HG02970 (cell line): ENCODE measurements around the gene NAGS.
"Not testable (repeated sequence)": the region's sequence is repeated elsewhere in the genome, so short reads cannot be mapped to it uniquely, and the experiment has no call there.

Experiments used
- ATAC-seq: cut with Tn5 transposase; IDR thresholded peaks from one replicate; pipeline ENCODE4 v1.9.1; 2021; ENCODE audit warnings: mild to moderate bottlenecking, moderate library complexity, moderate number of reproducible peaks; ENCODE audit not compliant: unreplicated experiment, low FRiP score

Gene NAGS

DNA sequence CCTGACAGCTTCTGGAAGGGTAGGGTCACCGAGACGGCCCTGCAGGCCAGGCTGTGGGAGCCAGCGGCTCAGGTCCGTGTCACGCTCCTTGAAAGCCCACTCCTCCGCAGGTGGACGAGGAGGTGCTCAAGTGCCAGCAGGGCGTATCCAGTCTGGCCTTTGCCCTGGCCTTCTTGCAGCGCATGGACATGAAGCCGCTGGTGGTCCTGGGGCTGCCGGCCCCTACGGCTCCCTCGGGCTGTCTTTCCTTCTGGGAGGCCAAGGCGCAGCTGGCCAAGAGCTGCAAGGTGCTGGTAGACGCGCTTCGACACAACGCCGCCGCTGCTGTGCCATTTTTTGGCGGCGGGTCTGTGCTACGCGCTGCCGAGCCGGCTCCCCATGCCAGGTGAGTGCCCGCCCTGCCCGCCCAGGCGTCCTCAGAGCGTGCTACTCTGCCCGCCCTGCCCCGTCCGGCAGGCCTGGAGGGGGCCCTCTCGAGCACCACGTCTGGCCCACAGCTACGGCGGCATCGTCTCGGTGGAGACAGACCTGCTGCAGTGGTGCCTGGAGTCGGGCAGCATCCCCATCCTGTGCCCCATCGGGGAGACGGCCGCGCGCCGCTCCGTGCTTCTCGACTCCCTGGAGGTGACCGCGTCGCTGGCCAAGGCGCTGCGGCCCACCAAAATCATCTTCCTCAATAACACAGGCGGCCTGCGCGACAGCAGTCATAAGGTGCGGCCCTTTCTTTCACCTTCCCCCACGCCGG is 1.3 kb downstream of the NAGS start:
- ATAC-seq = no peak

DNA sequence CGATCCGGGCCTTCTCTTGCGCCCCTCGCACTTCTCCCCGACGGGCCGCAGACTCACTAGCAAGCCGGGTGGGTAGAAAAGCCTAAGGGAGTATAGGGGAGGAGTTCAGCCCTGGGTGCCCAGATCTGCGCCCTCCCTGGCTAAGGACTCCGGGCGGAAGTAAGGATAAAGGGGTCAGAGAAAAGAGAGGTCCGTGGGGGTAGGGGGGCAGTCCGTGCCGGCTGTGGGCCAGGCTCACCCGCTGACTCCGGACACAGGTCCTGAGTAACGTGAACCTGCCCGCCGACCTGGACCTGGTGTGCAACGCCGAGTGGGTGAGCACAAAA is 1.8 kb downstream of the NAGS start:
- ATAC-seq = peak; percentile 10

DNA sequence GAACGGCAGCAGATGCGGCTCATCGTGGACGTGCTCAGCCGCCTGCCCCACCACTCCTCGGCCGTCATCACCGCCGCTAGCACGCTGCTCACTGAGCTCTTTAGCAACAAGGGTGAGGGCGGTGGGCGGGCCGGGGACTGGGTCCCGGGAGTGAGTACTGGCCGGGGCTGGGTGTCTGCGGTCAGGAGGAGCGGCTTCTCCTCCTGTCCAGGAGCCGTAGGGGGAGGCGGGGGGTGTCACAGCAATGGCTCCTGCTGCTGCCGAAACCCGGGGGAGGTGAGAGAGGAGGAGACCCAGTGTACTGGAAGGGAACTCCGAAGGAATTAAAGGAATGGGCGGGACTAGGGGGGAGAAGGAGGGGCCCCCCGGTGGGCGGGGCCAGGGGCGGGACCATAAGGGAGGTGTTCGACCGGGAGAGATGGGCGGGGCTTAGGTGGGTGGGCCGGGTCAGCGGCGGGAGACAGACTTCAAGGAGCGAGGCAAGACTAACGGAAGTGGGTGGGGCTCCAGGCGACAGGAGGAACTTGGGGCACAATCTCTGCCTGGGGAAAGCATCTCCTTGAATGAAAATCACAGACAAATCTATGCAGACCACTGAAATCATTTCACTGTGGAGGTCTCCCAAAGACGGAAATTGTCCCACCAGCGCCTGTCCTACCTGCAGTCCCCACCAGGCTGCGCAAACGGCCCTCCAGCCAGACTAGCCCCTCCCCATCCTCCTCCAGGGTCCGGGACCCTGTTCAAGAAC is 2.4 kb downstream of the NAGS start:
- peak; percentile 62 for ATAC-seq

DNA sequence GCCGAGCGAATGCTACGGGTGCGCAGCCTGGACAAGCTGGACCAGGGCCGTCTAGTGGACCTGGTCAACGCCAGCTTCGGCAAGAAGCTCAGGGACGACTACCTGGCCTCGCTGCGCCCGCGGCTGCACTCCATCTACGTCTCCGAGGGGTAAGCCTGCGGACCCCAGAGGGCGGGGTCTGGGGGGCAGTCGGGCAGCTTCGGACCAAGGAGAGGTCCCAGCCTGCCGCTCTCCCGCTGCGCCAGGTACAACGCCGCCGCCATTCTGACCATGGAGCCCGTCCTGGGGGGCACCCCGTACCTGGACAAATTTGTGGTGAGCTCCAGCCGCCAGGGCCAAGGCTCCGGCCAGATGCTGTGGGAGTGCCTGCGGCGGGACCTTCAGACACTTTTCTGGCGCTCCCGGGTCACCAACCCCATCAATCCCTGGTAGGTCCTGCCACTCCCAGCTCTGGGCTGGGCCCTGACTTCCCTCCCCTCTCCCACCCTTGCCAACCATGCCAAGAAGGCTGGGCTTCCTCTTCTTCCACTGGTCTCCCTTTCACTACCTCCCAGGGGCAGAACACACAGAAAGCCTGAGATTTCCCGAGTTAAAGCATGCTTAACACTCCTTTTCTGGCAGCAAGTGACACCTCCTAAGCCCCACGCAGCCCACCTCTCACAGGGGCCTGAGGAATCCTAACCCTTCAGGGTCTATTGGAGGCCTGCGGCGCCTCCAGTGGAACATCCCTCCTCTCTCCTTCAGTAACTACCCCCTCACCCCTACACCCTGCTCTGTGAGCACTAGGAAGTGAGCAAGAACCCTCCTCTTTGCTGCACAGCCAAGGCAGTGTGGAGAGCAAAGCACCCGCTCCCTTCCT is 3.2 kb downstream of the NAGS start:
- ATAC-seq = no peak

DNA sequence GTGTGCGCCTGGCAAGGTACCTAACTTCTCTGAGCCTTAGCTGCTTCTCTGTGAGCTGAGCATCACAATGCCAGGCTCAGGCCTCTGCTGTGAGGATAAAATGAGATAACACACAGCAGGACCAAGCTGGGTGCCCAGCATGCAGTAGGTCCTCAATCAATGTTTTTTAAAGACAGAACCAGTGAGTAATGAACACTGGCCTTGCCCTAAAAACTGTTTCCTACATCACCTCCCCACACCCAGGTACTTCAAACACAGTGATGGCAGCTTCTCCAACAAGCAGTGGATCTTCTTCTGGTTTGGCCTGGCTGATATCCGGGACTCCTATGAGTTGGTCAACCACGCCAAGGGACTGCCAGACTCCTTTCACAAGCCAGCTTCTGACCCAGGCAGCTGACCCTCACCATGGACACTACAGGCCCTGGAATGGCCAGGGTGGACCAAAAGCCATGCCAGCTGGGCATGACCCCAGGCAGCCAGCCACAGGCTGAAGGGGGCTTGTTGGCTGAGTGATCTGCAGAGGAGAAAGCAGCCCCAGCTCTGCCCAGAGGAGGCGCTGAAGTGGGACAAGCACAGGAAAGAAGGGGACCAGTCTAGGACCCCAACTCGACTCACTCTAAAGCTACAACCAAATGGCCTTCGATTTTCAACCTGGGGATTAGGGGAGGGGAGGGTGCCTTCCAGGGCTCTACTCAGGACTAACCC is 3.9 kb downstream of the NAGS start:
- no peak for ATAC-seq

DNA sequence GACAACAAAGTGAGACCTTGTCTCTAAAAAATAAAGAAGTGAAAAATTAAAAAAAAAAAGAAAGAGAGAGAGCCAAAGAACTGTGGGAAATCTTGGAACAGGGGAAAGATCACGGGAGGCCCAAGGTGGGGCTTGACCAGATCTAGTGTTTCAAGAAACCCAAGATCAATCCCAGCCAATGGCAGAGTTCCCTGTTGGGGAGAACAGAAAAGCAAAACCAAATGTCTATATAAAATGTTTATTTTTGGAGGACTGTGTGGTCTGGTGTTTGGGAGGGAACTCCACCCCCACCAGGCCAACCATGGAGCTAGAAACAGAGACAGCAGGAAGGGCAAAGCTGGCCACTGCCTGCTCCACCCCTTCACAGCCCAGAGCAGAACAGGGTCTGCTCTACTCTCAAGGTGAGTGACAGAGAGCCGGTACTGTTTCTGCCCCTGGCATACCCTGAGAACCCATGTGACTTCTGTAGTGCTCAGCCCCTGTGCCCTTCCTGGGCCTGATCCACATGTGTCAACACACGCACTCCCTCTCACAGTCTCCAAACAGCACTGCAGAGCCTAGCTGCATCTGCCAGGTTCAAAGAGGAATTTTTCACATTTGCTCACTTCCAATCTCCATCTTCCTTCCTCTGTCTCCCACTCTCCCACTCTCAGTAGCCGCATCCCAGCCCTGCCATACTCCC is 6.7 kb downstream of the NAGS start:
- no peak for ATAC-seq

DNA sequence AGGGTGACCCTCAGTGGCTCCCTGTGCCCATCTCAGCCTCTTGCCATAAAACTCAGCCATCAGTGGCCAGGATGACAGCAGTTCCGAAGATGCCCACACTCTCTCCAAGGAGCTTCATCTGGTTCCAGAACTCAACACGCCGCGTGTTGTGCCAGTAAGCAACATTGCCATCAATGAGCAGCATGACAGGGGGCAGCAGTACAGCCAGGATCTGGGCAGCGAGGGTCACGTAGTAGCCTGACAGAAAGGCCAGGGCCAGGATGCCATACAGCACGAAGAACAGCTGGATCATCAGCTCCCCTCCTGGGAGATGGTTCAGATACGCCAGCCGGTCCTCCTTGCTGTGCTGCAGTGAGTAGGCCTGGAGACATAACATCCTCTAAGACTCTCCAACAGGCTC is 7.5 kb downstream of the NAGS start:
- ATAC-seq = no peak

DNA sequence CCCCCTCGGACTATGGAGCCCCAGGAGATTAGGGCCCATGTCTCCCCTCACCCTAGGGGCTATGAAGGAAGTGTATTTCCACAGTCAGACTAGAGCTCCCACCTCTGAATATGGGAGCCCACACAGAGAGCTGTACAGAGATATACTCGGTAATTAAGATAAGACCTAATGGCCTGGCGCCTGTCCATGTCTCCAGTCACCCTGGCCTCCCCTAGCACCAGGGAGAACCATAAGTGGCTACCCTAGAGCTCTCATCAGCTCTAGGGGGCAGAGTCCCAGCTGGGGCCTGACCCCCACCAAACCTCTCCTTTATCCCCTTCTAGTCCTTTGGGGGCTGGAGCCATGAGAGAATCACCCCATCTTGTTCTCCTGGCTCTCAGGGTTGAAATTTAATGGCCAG is 8.0 kb downstream of the NAGS start:
- ATAC-seq = no peak

DNA sequence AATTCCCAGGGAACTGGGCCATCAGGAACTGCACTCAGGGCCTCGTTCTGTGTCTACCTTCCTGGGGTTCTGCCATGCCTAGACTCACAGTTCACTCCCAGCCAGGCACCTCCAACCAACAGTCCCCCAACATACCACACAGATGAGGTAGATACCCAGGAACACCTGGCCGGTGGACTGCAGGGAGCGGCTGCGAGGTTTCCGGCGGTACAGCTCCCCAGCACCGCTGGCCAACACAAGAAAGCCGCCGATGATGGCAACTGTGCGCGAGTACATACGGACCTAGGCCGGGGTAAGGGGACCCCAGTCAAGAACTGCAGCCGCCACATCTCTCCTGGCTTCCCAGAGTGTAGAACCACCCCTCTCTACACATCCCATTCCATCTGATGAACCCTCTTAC is 8.5 kb downstream of the NAGS start:
- ATAC-seq = no peak

DNA sequence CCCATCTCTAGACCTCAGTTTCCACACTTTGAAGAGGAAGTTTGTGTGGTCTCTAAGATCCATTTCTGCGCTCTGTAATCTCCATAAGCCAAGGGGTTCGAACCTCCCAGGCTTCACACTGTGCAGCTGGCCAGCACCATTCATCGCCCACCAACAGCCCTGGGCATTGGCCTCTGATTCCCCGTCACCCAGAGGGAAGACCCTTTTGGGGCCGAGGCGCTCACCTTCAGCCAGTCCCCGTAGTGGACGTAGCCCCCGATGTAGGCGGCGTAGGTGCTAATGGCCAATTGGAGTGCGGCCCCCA is 9.7 kb downstream of the NAGS start:
- no peak for ATAC-seq

DNA sequence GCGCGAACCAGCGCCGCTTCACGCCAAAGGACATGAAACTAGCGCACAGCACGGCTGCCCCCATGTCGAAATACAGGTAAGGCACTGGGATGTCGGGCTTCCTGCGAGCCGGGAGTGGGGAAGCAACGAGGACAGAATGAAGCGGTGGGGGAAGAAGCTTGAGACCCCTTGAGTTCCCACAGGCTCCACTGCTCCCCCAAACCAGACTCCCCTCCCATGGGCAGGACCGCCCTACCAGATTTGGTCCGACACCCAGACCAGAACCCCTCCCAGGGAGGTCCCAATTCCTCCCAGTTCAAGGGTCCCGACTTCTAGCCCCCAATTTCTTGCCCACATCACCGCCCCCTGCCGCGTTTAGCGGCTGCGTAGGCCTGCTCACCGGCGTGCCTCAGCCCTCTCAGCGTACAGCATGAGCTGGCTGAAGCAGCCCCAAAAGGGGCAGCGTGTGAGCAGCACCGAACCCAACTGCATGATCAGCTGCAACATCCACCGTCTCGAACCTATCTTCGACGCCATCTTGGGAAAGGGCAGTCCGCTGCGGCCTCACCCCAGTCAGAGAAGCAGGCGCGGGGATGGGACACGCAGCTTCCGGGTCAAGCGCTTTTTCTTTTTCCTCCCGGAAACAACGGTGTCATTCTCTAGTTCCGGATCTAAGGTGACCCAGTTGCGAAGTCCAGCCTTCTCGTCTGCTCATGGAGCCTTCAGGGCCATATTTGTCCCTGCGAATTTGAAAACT is 10.2 kb downstream of the NAGS start, which contains the start of gene TMEM101:
TMEM101 (minus strand) TSS at position 527 of the 736 bp plus-strand sequence; CDS start at position 516, 11 bp downstream.
- ATAC-seq = peak; percentile 87

DNA sequence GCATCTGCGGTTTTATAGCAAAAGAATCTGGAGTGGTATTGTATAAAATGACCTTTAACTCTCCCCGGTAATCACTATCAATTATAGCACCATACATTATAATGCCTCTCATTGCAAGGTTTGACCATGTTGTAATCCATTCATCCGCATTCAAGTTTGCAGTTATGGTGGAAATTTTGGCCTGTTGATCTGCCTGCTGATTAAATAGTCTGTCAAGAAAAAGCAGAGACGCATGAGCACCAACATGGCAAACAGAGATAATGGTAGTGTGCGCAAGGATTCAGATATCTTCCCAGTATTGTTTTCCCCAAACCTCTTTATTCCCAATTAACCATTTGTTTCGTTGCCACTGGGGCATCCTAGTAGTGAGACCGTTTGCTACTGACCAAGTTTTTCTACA is 16.8 kb downstream of the NAGS start:
- ATAC-seq = not testable (repeated sequence)

DNA sequence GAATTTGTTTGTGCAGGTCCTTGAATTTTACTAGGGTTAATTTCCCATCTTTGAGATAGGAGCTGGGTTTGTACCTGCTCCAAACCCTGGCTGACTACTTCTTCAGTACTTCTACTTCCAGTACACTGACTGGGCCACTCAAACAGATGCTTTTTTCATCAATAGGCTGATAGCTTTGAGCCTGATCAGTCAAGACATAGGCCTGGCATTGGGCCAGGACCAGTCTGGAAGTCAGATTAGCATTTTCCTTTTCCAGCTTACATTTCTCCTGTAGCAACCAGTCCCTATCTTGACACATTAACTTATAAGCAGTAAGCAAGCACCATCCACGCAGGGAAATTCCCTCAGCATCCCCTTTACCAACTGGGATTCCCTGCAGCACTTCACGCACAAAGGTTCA is 17.8 kb downstream of the NAGS start:
- no peak for ATAC-seq

DNA sequence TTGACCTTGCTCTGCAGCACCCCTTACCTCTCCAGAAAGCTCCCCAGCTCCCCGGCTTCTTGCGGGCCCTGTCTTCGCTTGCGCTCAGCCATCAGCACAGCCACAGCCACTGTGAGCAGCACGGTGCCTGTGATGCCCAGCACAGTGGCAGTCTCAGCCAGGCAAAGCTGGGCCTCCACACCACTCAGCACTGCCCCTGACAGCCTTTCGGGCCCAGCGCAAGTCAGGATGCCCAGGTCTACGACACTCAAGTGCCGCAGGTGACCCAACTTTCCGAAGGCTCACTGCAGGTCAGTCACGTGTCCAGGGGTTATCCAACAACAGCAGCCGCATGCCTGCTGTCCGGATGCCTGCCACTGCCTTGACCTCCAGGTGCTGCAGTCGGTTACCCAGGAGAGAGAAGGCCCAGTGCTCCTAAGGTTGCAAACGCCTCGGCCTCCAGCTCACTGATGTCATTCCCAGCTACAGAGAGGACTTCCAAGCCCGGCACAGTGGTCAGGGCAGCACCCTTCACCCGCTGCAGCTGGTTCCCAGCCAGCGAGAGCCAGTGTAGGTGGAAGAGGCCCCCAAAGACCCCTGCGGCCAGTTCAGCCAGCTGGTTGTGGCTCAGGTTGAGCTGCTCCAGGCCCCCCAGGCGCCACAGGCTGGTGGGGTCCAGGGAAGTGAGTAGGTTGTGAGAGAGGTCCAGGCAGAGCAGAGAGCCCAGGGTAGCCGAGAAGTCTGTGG is 19.3 kb downstream of the NAGS start:
- no peak for ATAC-seq

DNA sequence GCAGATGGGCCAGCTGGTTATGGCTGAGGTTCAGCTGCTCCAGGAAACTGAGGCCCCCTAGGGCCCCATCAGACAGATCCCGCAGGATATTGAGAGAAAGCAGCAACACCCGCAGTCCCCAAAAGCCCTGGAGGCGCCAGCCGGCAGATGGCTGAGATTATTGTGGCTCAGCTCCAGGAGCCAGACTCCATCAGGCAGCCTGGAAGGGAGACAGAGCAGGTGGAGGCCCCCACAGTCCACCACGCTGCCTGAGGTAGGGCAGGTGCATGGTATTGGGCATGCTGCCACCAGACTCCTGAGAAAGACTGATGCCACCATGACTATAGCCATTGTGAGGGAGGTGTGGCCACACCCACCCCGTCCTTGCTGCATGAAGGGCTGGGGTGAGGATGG is 19.8 kb downstream of the NAGS start:
- no peak for ATAC-seq

DNA sequence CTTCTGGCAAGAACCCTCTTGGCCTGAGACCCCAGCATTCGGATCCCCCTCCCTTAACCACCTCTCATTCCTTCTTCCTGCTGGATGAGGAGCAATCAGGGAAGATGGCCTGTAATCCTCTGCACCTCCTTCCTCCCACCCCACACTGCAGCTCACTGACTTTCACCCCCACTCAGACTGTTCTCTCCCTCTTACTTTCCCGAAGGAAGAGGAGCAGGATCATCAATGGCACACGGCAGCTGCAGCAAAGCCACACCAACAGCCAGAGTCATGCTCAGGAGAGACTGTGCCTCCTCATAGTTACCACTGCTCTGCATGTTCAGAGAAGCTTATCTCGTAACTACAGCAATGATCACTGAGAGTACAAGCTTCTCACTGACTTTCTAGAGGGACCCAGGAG is 20.4 kb downstream of the NAGS start:
- no peak for ATAC-seq

DNA sequence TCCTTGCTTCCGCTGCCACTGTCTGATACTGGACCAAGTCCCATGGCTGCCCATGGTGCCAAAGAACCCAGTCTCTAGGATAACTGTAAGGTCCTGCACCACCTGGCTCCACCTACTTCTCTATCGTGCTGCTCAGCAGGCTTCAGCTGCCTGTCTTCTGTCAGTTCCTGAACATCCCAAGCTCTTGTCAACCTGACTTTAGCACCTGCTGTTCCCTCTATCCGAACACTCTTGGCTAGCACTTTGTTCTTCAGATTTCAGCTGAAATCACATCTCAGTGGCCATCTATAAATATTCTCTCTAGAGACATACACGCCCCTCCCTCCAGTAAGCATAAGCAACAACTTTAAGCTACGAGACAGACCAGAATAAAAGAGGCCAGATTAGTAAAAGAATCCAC is 25.3 kb downstream of the NAGS start:
- ATAC-seq = no peak

DNA sequence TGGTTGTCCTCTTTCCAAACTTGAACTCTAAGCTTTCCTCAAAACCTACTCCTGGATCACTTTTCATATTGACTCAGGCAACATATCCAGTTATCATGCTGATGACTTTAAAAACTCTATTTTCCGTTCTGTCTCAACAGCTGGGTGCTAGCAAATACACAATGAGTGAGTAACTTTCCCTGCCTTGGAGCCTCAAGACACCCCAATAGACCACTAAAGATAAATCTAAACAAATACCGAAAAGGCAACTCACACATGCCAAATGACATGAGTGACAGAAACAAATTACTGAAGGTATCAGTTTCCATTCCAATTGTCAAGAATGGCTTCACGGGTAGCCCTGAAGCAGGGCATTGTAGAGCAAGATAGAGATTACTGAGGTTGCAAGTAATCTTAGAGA is 26.1 kb downstream of the NAGS start:
- no peak for ATAC-seq

DNA sequence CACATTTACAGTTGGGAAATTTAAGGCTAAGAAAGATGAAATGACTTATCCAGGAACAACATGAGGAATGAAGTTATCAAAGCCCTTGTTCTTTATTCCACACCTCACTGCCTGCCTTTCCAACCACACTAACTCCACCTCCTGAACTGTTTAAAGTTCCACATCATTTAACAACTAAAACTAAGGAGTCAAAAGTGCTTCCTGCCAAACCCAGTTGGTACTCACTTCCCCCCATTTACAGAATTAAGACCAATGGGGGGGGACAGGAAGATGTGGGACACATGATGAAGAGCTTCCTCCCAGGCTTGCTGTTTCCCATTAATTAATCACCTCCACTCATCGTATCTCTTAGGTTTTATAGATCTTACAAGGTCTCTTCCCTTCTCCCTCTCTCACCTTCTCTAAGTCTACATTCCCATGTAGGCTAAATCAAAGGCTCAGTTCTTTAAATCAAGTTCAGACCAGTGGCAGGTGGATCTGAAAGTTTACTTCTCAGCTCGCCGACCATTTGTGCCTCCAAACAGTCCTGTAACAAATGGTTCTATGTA is 29.5 kb downstream of the NAGS start:
- ATAC-seq = no peak
